Lower leg skin (tissue), 3 donors: ENCODE results near the gene DCTD.

Experiments
- POLR2A ChIP-seq, 2 donors: fragments of 450-650 bp; IDR thresholded peaks; one replicate each; pipeline ENCODE4 v1.6.1; 2016 to 2017; ENCODE audit warnings: antibody characterized with exemption in 2 of 2, mild to moderate bottlenecking in 1 of 2, moderate library complexity in 1 of 2
- TF ChIP-seq, protein P1 (sequence below), 3 donors: fragments of 450-650 bp; IDR thresholded peaks; one replicate each; pipeline ENCODE4 v1.5.1; 2016; ENCODE audit warnings: antibody characterized with exemption in 3 of 3, mild to moderate bottlenecking in 3 of 3, moderate library complexity in 2 of 3

DNA sequence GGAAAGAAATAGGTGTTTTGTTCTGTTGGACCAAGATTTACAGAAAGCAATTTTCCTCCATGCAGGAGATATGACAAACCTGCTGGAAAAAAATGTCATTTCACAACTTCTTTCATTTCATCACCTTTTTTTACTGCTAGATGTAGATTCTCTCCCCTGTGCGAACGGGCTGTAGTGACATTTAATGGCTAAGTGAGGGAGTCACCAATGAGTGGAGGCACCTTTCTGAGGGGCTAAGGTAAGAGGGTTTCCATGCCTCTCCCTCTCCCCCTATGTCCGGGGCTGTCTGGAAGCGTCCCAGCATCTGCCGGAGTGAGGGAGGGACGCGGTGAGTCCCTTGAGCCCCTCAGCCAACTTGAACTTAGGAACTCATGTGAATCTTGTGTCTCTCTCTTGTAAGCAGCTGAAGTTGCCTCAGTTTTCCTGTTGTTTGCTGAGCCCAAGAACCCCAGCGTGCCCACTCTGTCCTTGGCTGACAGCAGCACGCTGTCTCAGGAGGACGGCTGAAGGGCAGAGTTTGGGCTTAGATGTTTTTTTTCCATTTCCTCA lies 42.3 kb downstream of the DCTD start:
- TF ChIP-seq, protein P1, sequence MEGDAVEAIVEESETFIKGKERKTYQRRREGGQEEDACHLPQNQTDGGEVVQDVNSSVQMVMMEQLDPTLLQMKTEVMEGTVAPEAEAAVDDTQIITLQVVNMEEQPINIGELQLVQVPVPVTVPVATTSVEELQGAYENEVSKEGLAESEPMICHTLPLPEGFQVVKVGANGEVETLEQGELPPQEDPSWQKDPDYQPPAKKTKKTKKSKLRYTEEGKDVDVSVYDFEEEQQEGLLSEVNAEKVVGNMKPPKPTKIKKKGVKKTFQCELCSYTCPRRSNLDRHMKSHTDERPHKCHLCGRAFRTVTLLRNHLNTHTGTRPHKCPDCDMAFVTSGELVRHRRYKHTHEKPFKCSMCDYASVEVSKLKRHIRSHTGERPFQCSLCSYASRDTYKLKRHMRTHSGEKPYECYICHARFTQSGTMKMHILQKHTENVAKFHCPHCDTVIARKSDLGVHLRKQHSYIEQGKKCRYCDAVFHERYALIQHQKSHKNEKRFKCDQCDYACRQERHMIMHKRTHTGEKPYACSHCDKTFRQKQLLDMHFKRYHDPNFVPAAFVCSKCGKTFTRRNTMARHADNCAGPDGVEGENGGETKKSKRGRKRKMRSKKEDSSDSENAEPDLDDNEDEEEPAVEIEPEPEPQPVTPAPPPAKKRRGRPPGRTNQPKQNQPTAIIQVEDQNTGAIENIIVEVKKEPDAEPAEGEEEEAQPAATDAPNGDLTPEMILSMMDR (IDR thresholded peaks at IDR 0.05) = no peak
- no peak for TF ChIP-seq POLR2A (IDR thresholded peaks at IDR 0.05)
